Inferior parietal cortex (tissue), 1 donor: Measurements from ENCODE around the gene TMEM267.
"Not testable (repeated sequence)": the region's sequence is repeated elsewhere in the genome, so short reads cannot be mapped to it uniquely, and the experiment has no call there.

Experiments used
- DNase-seq: peaks from one replicate; pipeline ENCODE4 v3.0.0-alpha.2; 2016; ENCODE audit errors: extremely low spot score

Gene TMEM267

DNA sequence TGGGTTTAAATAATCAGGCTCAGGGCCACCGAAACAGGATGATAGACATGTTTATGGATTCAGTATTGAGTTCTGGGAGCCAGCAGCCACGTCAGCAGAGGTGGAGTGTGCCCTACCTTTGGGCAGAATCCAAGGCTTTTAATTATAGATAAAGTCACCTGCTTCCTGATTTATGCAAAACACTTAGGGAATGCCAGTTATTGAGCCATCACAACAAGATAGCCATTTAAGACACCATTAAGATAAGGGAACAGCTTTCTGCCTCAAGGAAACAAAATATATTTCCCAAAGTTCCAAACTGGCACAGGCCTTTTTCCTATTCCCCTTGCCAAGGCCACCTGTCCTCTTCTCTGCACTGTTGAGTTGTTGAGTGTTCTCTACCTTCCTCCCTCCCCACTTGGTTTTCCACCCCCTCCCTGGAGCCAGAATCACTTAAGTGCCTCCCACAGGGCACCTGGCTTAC, 73.8 kb downstream of the TMEM267 start:
- no peak for DNase-seq

DNA sequence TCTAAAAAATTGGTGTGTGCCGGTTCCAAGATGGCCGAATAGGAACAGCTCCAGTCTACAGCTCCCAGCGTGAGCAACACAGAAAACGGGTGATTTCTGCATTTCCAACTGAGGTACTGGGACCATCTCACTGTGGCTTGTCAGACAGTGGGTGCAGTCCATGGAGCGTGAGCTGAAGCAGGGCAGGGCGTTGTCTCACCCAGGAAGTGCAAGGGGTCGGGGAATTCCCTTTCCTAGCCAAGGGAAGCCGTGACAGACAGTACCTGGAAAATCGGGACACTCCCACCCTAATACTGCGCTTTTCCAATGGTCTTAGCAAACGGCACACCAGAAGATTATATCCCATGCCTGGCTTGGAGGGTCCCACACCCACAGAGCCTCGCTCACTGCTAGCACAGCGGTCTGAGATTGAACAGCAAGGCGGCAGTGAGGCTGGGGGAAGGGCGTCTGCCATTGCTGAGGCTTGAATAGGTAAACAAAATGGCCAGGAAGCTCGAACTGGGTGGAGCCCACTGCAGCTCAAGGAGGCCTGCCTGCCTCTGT, 81.1 kb downstream of the TMEM267 start:
- DNase-seq = not testable (repeated sequence)

DNA sequence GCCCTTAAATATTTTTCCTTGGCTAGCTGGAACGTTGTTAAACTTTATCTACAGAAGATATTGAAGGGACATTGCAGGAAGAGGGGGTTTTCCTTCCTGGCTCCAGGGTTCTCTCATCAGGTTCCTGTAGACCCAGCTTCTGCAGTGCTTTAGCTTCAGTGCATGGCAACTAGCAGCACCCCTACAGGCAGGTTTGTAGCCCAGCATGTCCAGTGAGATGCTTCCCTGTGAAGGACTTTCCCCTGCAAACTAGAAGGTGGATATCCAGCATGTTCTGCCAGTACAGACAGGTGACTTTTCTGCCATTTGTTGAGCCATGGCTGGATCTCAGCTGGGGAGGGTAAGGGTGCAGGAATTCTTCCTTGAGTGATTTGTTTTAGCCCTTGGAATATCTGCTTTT, 81.8 kb downstream of the TMEM267 start:
- DNase-seq = no peak

DNA sequence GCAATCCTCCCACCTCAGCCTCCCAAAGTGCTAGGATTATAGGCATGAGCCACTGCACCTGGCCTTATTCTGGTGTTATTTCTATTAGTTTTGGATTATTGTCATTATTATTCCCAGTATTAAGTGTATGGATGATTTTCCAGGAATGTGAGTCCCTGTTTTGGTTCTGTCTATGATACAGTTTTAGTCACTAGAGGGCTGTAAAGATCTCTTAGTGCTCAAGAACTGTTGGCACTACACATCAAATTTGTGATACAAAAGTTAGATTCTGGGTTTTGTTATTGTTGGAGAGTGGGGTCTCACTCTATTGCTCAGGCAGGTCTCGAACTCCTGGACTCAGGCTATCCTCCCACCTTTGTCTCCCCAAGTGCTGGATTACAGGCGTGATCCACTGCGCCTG, 83.6 kb downstream of the TMEM267 start:
- no peak for DNase-seq

DNA sequence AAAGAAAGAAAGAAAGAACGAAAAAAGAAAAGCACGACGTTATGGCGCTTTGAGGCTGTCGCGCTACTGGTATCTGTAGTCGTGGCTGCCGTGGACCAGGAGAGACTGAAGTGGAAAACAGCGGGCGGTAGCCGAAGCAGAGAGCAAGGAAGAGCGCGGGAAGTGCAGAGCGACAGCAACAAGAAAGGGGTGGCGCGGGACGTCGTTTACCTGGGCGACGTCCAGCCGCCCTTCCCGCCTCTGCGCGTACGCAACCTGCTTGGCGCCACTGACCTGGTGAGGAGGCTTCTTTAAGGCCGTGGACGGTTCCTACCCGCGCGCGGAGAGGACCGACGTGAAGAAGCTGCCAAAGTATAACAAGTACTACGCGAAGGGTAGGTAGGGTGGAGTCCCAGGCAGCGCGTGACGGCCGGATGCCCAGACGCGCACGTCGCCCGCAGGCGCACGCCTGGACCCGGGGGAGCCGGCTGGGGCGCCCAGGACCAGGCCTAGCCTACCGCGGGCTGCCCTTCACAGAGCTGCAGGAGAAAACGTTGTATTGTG, 86.8 kb downstream of the TMEM267 start:
- DNase-seq = no peak
